HG03064 (cell line): ENCODE data around the gene SEC24A.
"Not testable (repeated sequence)": the region's sequence is repeated elsewhere in the genome, so short reads cannot be mapped to it uniquely, and the experiment has no call there.

ENCODE experiments used
- ATAC-seq: cut with Tn5 transposase; IDR thresholded peaks from one replicate; pipeline ENCODE4 v1.9.1; 2021; ENCODE audit warnings: low read depth; ENCODE audit not compliant: unreplicated experiment

Gene SEC24A

GRCh38 chr5:134648425-134649162 lies at the start of gene SEC24A:
SEC24A (plus strand) TSS chr5:134648785; CDS start chr5:134649077, 292 bp downstream.
- peak; percentile 66 for ATAC-seq

- not testable (repeated sequence) for ATAC-seq
Observed at GRCh38 chr5:134599820-134600219, 48.8 kb upstream of the SEC24A start.

DNA sequence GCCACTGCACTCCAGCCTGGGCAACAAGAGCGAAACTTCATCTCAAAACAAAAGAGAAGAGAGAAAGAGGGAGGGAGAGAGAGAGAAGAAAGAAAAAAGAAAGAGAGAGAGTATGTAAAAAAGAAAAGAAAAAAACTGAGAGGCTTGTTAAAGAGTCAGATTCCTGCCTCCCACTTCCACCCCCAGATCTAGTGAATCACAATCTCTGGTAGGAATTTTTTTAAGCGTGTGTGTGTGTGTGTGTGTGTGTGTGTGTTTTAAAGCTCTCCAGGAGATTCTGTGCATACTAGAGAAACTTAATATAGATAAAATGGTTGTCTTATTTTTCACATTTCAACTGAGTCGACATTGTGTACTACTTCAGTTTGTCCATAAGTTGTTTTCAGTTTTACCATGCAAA lies 48.0 kb upstream of the SEC24A start:
- ATAC-seq: no peak

DNA sequence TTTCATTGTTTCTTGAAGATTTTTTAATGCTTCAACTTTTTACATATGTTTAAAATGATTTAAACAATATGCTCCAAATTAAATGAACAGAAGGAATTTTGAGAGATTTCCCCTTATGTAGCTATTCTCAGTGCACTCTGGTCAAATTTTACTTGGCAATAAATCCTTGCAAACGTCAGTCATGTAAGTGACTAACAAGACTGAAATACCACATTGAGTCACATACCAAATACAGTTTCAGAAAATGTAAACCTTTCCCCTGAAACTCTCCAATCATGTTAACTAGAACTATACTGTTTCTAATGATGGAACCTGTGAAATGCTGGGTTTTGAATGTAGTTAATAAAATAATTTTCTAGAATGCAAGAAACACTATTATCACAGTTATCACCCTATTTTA lies 45.5 kb upstream of the SEC24A start:
- peak; percentile 53 for ATAC-seq

DNA sequence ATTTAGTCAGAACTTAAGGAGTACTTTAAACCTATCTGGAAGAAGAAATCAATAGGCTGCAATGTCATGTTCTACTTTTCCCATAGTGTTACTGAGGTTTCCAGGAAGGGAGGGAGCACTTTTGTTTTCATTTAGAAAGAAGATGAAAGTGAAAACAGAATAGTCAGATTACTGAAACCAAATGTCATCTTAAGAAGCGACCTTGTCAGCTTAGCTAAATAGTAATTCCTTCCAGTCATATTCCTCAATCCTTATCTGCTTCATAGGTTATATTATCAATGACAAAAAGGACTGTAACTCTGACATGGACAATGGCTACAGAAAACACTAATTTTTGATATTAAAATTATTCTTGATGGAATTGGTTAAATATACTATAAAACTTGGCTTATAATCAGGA lies 43.7 kb upstream of the SEC24A start:
- no peak for ATAC-seq

DNA sequence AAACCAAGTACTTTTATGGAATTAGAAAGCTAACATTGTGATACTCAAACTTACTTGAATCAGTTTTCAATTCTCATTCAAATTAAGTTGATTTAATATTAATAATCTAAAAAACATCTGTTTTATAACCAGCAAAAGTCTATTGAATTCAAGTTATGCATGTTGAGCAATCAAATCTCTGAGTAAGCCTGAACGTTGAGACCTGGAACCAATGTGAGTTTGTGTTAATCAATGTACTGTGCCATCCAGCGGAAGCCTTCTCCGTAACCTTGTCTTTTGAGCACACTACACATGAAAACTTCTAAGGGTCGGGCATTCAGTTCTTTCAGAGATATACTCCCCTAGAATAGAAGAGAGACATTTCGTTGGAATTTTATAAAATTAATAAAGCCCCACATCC lies 41.9 kb upstream of the SEC24A start:
- no peak for ATAC-seq

DNA sequence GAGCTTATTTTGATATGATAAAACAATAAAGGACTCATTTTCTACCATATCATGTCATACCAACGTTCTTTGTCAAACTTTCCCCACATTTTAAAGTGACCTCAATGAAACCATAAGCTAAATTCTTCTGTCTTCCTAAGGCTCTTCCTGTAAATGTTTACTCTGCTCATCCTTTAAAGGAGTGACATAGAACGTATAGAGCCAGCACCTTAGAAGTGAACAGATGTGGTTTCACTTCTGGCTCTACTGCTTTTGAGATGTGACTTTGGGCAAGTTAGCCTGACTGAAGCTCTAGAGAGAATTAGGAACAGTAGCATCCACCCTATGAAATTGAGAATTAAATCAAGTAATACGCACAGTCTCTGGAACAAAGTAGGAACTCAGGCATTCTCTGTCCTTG lies 40.0 kb upstream of the SEC24A start:
- no peak for ATAC-seq

GRCh38 chr5:134609232-134609851 lies 39.2 kb upstream of the SEC24A start:
- ATAC-seq: peak; percentile 48

DNA sequence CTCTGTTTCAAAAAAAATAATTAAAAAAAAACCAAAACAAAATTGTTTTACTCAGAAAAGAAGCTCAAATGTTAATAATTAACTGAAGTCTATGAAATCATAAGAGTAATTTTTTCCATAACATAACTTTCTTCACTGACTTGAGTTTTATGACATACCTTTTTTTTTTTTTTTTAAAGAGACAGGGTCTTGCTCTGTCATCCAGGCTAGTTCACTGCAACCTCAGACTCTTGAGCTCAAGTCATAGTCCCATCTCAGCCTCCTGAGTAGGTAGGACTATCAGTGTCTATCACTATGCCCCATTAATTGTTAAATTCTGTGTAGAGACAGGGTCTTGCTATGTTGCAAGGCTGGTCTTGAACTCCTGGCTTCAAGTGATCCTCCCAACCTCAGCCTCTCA lies 37.9 kb upstream of the SEC24A start:
- no peak for ATAC-seq

GRCh38 chr5:134611515-134611914 lies 37.1 kb upstream of the SEC24A start:
- ATAC-seq: no peak

DNA sequence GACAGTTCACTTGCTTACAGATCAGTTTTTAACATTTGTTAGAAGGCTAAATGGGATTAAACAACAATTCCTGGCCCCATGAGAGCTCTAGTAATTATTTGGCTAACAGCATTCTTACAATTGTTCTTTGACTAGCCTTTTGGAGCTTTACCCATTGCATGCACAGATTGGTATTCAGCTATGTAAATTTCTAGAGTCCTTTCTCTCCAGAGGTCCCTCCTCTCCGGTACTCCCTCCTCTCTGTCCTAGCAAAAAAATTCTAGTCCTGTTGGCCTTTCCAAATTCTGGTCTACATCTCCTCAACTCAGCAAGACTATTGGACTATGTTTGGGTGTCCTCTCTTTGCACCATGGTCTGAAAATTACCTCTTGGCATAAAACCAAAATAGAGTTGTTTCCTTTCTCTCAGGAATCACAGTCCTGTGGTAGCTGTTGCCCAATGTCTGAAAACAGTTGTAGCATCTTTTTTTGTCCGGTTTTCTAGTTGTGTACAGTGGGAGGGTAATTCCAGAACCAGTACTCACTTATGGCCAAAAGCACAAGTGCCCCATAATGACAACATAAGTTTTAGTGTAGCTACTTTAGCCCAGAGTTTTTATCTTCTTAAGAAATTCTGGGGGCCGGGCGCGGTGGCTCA lies 34.0 kb upstream of the SEC24A start:
- ATAC-seq: no peak

DNA sequence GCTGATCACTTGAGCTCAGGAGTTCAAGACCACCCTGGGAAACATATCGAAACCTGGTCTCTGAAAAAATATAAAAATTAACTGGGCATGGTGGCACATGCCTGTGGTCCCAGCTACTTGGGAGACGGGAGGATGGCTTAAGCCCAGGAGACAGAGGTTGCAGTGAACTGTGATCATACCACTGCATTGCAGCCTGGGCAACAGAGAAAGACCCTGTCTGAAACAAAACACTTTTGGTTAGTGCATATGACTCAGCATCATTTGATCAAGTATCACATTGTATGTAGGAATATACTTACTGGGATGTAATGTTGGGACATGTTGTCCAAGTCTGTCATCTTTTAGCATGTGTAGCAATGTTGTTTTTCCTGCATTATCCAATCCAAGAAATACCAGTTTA lies 28.0 kb upstream of the SEC24A start:
- no peak for ATAC-seq

DNA sequence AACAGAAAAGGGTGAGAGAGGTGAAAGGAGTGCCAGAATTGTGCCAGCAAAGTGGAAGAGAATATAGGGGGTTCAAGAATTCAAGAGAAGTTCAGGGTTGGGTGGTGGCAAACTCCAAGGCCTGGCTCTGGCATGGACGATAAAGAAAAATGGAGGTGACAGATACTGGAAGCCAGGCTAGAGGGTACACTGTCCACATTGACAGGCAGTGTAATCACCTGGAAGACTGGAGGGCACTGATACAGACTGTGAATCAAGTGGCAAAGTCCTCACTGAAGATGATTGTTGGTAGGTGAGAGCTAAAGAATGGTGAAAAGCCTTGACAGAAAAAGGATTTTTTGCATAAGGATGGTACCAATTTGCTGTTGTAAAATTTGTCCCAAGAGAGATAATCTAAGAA lies 23.0 kb upstream of the SEC24A start:
- no peak for ATAC-seq

GRCh38 chr5:134626369-134627014 lies 22.1 kb upstream of the SEC24A start:
- no peak for ATAC-seq

- no peak for ATAC-seq
Observed at GRCh38 chr5:134634227-134634626, 14.4 kb upstream of the SEC24A start.

DNA sequence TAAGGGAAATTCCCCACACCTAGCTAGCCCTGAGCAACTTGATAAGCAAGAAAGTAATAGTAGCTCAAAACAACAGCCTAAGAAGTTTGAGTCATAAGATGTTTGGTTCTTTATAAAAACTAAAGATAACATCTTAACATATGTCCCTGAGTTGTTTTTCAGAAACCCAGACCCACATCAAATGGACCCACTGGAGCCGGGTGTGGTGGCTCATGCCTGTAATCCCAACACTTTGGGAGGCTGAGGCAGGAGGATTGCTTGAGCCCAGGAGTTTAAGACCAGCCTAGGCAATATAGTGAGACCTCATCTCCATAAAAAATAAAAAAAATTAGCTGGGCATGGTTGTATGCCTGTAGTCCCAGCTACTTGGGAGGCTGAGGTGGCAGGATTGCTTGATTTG lies 13.2 kb upstream of the SEC24A start:
- ATAC-seq: not testable (repeated sequence)

- ATAC-seq: no peak
Observed at GRCh38 chr5:134637116-134637721, 11.4 kb upstream of the SEC24A start.

GRCh38 chr5:134638760-134639201 lies 9.8 kb upstream of the SEC24A start:
- no peak for ATAC-seq

- no peak for ATAC-seq
Observed at GRCh38 chr5:134642931-134643530, 5.6 kb upstream of the SEC24A start.

GRCh38 chr5:134647750-134648424 lies 698 bp upstream of the SEC24A start:
- peak; percentile 35 for ATAC-seq
